GM18519 (cell line): ENCODE results near the gene CRKL.
"Not testable (repeated sequence)": the region's sequence is repeated elsewhere in the genome, so short reads cannot be mapped to it uniquely, and the experiment has no call there.

Experiments
- ATAC-seq: cut with Tn5 transposase; IDR thresholded peaks from one replicate; pipeline ENCODE4 v1.9.1; 2021; ENCODE audit warnings: mild to moderate bottlenecking, moderate library complexity; ENCODE audit not compliant: unreplicated experiment, low FRiP score

CRKL gene

DNA sequence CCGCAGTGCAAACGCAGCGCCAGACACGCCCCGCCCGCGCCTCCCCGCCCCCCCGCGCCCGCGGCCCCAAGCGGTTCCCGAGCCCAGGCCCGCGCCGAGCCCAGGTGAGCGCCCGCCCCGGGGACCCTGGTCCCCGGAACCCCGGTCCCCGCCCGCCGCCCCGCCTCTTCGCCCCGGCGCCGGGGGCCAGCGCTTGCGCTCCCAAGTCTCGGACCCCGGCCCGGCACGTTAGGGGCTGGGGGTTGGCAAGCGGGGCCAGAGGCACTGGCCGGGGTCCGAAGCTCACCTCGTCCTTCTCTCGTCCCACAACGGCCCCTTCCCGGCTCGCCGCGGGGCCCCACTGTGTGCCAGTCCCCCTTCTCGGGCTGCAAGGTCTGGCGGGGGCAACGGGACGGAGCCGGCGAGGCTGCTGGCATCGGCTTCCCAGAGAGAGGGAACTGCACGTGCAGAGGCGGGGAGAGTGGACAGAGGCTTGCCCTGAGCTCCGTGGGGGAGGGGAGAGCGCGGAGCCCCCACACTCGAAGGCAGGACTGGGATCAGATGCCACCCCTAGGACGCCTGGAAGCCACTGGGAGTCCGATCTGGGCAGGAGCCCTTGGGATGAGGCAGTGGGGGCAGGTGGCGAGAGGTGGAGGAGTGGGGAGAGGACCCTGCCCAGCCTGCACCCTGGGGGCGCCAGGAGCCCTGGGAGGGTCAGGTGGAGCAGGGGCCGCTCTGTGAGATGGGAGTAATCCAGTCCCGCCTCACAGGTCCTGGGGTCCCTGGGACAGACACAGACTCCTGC lies 48.1 kb downstream of the CRKL start:
- no peak for ATAC-seq

DNA sequence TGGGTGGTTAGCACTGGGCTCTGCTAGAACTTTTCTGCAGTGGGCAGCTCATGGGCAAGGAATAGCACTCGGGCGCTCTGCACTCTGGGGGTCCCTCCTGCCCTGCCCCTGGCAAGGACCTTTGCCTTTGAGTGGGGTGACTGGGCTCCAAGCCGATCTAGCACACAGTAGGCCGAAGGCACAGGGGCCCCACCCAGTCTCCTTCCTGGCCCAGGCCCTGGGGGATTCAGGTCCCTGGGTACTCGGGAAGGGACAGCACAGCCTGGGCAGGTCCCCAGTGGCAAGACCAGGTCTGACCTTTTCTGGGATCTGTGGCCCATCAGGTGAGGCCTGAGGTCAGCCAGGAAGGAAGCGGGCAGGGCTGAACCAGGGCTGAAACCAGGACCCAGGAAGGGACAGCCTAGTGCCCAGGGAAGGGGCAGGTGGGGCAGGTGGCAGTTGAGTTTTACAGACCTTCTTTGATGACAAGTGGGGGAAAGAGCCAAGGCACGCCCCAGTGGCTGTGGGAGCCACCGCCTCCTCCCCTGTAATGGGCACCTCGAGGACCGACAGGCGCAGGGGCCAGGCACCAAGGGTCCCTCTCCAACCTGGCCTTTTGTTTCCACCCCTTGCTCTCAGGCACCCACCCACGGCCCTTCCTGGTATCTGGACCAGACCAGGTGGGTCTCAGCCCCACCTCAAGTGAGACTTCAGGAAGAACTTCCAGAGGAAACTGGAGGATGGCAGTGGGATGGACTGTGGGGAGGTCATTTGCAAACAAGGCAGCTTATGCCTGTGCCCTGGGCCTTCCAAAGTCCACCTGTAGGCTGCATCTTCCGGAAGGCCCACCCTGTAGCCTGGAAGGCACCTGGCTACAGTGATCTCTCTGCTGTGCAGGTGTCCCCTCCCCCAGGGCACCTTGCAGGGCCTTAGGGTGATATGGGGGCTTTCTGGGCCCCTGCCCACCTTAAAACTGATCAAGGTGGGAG lies 49.0 kb downstream of the CRKL start:
- ATAC-seq = no peak

DNA sequence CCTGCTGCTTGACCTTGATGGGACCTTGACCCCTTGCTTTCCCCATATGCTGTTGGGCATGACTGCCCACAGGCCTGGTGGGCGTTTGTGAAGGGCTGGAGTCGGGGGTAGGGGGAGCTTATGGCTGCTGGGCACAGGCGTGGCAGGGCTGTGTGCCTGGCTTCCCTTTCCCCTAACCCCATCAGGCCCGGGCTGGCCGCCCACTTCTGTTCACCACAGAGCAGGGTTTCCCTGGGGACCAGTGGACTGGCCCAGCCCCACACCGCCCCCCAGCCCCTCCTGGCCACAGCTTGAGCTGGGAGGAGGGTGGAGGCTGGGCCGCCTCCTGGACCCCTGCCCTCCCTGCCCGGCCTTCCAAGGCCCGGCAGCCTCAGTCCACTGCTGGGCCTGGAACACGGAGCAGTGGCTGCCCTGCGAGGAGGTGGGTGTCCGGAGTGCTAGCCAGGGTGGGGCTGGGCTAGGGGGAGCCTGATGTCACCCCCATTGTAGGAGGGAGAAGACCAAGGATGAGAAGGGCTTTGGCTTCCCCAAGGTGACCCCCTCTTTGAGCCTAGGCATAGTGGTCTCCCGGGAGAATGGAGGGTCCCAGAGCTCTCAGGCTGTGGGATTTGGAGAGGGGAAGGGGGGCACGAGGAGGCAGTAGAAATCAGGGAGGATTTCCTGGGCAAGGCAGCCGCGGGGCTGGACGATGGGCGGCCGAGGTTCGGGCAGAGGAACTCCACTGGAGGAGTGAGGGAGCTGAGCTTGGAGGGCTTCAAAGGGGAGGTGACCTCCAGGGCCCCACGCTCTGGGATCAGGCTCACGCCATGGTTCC lies 49.9 kb downstream of the CRKL start, which contains the start of gene AIFM3:
AIFM3 (plus strand) TSS at position 373 of the 814 bp plus-strand sequence. CDS start 690 bp downstream, outside the sequence.
- ATAC-seq = no peak

DNA sequence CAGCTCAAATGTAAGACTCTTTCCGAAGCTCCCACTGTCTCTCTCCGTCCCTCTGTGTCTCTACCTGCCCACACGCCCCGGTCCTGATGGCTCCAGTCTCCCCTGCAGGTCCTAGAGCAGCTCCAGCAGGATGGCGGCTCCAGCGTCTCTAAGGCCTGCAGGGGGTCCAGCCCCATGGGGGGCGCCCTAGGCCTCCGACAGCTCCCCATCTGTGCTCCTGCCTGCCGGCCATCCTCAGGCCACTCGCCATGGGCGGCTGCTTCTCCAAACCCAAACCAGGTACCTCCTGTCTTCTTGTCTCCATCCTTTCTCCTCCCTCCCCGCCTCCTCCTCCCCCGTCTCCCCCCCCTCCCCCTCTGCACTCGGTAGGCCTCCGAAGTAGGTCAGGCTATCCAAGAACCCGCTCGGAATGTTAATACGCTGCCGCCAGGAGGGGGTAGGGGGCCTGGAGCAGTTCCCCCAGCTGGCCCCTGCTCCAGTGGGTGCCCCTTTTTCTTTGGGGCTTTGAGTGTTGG lies 50.5 kb downstream of the CRKL start:
- no peak for ATAC-seq

DNA sequence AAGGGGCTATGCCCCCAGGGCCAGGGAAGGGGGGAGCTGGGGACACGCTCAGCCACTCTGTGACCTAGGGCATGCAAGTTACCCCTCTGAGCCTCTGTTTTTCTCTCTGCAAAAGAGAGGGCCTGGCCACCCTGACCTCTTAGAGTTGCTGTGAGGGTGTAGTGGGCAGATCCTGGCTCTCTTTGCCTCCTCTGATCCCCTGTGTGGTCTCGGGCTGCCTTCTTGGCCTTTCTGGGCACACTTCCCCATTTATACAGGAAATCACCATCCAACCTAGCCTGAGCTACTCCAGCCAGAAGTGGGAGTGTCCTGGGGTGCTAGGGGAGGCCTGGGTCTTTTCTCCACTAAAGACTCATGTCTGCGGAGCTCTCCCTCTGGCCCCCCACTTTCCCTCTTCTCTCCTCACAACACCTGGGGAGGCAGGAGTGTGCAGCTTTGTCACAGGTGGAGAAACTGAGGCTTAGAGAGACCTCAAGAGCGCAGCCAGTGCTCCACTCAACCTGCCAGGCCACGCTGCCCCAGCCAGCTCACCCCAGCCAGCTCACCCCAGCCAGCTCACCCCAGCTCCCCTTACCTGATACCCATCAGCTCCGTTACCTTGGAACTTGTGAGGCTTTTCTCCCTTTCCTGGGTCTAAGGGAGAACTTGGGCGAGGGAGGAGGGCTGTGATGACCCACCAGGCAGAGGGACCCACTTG lies 51.2 kb downstream of the CRKL start:
- no peak for ATAC-seq

DNA sequence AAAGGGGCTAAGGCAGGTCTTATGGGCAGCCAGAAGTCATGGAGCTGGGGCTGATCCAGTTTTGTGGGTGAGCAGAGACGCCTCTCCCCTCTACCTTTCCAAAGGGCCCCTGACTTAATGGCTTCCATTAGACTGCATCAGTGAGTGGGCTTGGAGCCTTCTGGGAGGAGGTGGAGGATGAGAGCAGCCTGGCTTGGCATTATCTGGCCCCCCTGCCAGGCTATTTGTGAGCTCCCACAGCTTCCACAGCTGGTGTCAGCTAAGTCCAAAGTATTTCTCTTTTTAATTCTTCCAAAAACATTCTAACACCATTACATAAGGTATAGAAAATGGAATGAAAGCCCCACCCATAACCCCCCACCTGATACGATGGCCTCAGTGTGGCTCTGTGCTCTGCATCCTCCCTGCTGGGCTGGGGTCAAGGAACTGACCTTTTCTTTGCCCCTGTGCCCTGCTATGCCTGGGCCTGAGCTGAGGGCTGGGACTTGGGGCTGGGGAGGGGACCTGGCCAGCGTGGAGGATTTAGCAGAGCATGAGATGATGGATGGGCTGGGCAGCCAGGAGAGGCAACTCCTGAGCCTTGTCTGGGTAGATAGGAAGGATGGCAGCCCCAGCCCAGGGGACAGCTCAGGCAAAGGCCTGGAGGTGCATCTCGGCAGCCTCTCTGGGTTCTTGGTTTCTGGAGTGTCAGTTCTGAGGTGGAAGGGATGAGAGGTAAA lies 53.9 kb downstream of the CRKL start:
- no peak for ATAC-seq

DNA sequence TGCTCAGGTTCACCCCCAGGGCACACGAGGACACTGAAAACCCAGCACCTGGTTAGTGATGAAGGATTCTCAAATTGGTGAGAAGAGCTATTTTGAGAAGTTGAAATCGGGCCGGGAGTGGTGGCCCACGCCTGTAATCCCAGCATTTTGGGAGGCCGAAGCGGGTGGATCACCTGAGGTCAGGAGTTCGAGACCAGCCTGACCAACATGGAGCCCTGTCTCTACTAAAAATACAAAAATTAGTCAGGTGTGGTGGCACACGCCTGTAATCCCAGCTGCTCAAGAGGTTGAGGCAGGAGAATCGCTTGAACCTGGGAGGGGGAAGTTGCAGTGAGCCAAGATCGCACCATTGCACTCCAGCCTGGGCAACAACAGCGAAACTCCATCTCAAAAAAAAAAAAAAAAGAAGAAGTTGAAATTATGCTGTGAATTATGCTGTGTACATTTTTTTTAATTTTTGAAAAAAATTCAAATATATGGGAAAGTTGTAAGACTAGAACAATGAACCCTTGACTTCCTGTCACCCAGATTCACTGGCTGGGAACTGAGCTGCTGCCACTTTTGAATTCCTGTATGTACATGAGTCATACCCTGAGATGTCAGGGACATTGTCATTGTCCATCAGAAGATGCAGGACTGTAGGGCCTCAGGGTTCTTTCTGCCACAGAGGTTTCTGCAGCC lies 54.9 kb downstream of the CRKL start:
- not testable (repeated sequence) for ATAC-seq

DNA sequence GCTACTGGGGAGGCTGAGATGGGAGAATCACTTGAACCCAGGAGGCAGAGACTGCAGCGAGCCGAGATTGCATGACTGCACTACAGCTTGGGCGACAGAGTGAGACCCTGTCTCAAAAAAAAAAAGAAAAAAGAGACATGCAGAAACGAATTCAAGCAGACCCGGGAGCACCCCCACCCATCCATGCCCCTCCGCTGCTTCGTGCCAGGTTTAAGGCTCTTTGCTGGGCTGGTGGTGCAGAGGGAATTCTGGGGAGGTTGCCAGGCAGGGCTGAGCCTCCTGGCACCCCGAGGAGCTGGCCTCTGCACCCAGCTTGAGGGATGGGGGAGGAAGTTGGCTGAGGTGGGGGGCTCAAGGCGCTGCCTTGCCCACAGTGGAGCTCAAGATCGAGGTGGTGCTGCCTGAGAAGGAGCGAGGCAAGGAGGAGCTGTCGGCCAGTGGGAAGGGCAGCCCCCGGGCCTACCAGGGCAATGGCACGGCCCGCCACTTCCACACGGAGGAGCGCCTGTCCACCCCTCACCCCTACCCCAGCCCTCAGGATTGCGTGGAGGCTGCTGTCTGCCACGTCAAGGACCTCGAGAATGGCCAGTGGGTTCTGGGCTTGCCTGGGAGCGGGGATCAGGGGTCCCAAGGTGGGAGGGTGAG lies 55.8 kb downstream of the CRKL start:
- no peak for ATAC-seq

DNA sequence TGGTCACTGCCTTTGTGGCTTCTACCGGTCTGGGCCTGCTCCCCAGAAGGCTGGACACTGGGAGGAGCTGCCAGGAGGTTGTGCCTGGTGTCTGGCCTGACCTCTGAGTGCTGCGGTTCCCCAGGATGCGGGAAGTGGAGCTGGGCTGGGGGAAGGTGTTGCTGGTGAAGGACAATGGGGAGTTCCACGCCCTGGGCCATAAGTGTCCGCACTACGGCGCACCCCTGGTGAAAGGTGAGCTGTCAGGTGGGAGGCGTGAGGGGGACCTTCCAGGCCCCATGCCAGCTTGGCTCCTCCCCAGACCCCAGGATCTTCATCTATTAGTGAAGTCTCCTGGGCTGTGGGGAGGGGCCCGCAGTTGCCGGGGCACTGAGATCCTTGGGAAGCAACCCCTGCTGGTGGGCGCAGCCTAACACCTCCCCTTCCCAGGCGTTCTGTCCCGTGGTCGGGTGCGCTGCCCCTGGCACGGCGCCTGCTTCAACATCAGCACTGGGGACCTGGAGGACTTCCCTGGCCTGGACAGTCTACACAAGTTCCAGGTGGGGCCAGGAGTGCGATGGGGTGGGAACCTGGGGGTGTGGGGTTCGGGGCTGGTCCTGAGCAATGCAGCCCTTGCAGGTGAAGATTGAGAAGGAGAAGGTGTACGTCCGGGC lies 56.6 kb downstream of the CRKL start:
- ATAC-seq = no peak

DNA sequence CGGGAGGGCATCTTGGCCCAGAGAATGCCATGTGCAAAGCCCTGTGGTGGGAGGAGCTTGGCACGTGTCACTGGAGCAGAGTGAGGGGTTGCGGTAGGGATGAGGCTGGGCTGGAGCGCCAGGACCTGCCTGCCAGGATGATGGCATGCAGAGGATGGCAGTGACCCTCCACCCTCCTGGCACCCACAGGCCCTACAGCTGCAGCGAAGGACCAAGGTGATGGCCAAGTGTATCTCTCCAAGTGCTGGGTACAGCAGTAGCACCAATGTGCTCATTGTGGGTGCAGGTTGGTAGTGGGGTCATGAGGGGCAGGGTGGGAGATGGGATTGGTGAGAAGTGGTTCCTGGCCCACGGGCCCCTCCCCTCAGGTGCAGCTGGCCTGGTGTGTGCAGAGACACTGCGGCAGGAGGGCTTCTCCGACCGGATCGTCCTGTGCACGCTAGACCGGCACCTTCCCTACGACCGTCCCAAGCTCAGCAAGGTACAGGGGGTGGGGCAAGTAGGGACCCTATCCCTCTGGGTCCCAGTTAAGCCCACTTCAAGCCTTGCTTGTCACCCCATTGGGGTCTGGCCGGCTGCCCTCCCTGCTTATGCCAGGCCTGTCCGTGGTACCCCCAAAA lies 57.2 kb downstream of the CRKL start:
- no peak for ATAC-seq

DNA sequence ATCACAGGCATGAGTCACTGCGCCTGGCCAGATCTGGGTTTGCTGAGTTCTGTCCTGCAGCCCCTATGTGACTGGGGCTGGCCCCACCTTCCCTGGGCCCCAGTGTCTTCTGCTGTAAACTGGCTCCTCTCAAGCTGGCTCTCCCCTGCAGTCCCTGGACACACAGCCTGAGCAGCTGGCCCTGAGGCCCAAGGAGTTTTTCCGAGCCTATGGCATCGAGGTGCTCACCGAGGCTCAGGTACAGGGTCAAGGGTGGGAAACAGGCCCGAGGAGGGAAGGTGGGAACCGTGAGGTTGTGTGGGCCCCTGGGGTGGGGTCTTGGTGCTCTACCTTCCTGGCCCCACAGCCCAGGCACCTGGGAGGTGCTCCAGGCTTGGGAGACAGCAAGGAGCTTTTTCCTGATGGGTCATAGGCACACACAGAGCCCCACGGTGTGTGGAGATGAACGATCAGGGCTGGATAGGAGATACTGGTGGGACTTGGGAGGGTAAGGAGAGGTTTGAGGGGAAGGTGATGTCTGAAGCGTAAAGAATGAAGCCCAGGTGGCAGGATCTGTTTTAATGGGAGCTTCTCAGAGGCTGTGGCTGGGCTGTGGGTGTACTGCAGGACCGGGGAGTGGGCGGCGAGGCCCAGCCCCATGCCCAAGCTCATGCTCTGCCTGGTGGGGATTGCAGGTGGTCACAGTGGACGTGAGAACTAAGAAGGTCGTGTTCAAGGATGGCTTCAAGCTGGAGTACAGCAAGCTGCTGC lies 58.5 kb downstream of the CRKL start:
- ATAC-seq = no peak

DNA sequence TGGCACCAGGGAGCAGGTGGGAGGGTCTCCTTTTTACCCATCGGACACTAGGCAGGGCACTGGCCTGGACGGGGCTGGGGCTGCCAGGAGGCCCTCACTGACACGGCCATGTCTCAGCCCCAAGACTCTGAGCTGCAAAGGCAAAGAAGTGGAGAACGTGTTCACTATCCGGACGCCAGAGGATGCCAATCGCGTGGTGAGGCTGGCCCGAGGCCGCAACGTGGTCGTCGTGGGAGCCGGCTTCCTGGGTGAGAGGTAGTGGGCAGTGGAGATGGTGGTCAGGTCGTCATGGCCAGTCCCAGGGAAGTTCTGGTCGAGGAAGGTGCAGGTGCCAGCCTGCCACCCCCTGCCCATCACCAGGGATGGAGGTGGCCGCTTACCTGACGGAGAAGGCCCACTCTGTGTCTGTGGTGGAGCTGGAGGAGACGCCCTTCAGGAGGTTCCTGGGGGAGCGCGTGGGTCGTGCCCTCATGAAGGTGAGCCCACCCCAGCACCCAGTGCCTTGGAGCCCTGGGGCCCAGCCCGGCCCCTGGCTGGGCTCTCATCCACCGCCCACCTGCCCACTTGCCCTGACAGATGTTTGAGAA lies 59.2 kb downstream of the CRKL start:
- no peak for ATAC-seq

DNA sequence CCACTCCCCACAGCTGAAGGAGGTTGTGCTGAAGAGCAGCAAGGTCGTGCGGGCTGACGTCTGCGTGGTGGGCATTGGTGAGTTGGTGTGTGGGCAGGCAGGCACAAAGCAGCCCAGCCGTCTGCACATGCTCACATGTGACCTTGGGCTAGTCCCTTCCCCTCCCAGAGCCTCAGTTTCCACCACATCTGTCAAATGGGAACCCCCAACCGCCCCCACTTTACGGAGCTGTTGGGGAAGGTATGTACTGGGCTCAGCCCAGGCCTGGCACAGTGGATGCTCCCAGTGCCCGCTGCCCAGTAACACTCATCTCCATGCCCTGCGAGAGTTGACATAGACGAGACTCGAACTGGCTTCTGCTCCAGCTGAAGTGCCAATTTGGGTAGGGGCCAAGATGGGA lies 59.8 kb downstream of the CRKL start:
- no peak for ATAC-seq

DNA sequence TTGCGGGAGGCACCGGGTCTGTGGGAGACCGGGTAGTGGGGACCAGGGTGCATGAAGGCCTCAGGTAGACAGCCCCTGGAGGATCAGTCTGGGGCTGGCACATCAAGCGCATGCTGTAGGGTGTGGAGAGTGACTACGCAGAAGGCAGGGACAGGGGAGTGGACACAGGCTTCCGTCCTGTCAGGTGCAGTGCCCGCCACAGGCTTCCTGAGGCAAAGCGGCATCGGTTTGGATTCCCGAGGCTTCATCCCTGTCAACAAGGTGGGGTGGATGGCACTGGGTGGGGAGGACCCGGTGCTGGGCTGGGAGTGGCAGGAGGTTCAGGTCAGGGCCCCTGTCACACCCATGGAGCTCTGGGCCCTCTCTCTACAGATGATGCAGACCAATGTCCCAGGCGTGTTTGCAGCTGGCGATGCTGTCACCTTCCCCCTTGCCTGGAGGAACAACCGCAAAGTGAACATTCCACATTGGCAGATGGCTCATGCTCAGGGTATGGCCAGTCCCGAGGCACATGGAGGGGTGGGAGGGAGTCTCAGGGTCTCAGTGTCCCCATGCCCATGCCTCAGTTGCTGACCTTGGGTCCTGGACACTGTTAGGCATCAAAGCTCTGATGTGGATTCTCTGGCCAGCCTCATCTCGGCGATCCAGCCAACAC lies 60.4 kb downstream of the CRKL start:
- ATAC-seq = no peak

DNA sequence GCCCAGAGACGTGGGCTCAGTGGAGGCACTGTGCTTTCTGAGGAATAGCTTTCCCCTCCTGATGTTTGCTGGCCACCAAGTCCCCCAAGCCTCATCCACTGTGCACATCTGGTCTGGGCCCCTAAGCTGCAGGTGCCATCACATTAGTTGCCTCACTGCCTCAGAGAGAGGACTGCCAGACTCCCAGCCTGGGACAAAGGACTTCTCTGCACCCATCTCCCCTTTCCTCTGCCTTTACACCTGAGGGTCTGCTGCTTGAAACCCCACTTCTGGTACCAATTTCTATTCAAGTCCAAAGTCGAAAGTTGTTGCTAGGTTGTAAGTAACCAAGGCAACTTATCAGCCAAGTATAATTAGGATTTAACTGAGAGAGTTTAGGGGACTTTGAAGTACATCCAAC lies 61.2 kb downstream of the CRKL start:
- ATAC-seq = no peak
